ENCODE results near the gene APEH. TPM values are rescaled to one million over a fixed set of nuclear protein-coding genes. Genes with fewer than 3 reads are reported as not detected.

APEH gene
- total RNA-seq, 1 experiment from 2014 or later = 215 TPM

- no peak overlapping the region for H2BK15ac ChIP-seq (ENCODE audit: low read depth, low read length)
- H2BK120ac ChIP-seq (ENCODE audit: low read depth, low read length, poor library complexity, severe bottlenecking) = no peak overlapping the region
- no peaks in the 10 kb centered on the region for H3K23me2 ChIP-seq (ENCODE audit: insufficient read length, low read depth, low read length, poor library complexity, severe bottlenecking)
- H2BK20ac ChIP-seq (ENCODE audit: low read depth, low read length, poor library complexity, severe bottlenecking) = no peak overlapping the region
- Mint-ChIP-seq H3K27ac (no peak overlapping the region), H3K4me3 (no peak overlapping the region; a peak in 1 of 5 replicates), H3K27me3 (ENCODE audit: low read depth) (no peaks in the 10 kb centered on the region), H3K9me3 (no peaks in the 10 kb centered on the region), H3K4me1 (peaks cover 4% of the 10 kb centered on the region in 2 experiments), H3K36me3 (ENCODE audit: insufficient read depth in 1 of 3, low read depth in 3 of 3) (peaks cover 36 to 78% (median 72%) of the 10 kb centered on the region in 3 experiments; a peak in 6 of 7 replicates)
- H3K56ac ChIP-seq (ENCODE audit: insufficient read length, low read depth, low read length) = no peak overlapping the region
- H4K91ac ChIP-seq (ENCODE audit: insufficient read length, low read depth, low read length) = no peak overlapping the region
- H2AFZ ChIP-seq (ENCODE audit: low read length) = no peak overlapping the region
- no peaks in the 10 kb centered on the region for H3K27me3 ChIP-seq (ENCODE audit: insufficient read depth, low read length)
- no peak overlapping the region for H2BK5ac ChIP-seq (ENCODE audit: insufficient read length, low read length)
- no peak overlapping the region for H3K23ac ChIP-seq (ENCODE audit: insufficient read length, low read depth, low read length)
- no peak overlapping the region for H2AK5ac ChIP-seq (ENCODE audit: insufficient read length, low read length)
- no peak overlapping the region for H4K5ac ChIP-seq (ENCODE audit: insufficient read length, low read depth, low read length)
- no CpG with 5 or more reads among the region's 7 CpGs for WGBS (ENCODE audit: extremely low coverage, insufficient read length, low lambda C conversion rate)
- no peak for TF ChIP-seq CTCF (conservative IDR thresholded peaks at IDR 0.05)
- no peak overlapping the region for H3K14ac ChIP-seq (ENCODE audit: insufficient read depth, low read length)
- H3K27ac ChIP-seq (ENCODE audit: insufficient read length, low read depth, low read length) = no peak overlapping the region
- no peaks in the 10 kb centered on the region for H3K79me2 ChIP-seq (ENCODE audit: insufficient read depth, low read length)
- no peak overlapping the region for H3K4ac ChIP-seq (ENCODE audit: low read depth, low read length)
- H3T11ph ChIP-seq (ENCODE audit: low read length) = no peak overlapping the region
- no peak overlapping the region for H3K18ac ChIP-seq (ENCODE audit: insufficient read length, low read depth, low read length)
- H4K8ac ChIP-seq (replicated peaks; ENCODE audit: insufficient read length, low read depth, low read length) = no peak overlapping the region
- H3K79me1 ChIP-seq (ENCODE audit: insufficient read depth, low read depth, low read length, poor library complexity, severe bottlenecking) = no peaks in the 10 kb centered on the region
- H3K4me2 ChIP-seq (ENCODE audit: insufficient read depth, insufficient read length, low read length) = no peak overlapping the region
- no peaks in the 10 kb centered on the region for H3K9me3 ChIP-seq (ENCODE audit: control insufficient read depth, low read depth, low read length)
- no peak overlapping the region for H2BK12ac ChIP-seq (ENCODE audit: insufficient read length, low read depth, low read length)
- no peak overlapping the region for H3K9ac ChIP-seq (ENCODE audit: extremely low read depth, insufficient read length, low read length)
- H4K20me1 ChIP-seq (ENCODE audit: control insufficient read depth, insufficient read depth, insufficient read length) = no peaks in the 10 kb centered on the region
- H3K4me1 ChIP-seq (ENCODE audit: insufficient read depth, low read length) = no peaks in the 10 kb centered on the region
- DNase-seq = no peak
These were observed 6.5 kb downstream of the APEH start for GRCh38 chr3:49680493-49681231.
